Measurements from ENCODE around the gene LYG2. TPM values are rescaled to one million over a fixed set of nuclear protein-coding genes. Genes with fewer than 3 reads are reported as not detected.
"Not testable (repeated sequence)": the region's sequence is repeated elsewhere in the genome, so short reads cannot be mapped to it uniquely, and the experiment has no call there.

The LYG2 gene
- total RNA-seq, 1 donor from 2014 or later: not detected

DNA sequence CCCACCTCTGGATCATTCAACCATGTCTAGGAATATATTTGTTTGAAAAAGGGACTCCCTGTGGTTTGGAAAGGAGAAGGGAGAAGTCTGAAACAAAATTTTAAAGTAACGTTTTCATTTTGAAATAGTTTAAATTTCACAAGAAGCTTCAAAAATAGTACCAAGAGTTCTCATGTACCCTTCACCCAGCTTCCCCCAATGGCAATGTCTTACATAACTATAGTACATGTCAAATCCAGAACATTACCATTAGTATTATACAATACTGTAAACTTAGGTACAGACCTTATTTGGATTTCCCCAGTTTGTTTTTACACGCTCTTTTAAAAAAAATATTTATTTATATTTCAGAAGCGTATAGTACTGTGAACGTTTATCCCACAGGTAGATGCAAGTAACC lies 4.0 kb upstream of the LYG2 start:
- intact Hi-C loops (cut with DNase I): no loop called here

DNA sequence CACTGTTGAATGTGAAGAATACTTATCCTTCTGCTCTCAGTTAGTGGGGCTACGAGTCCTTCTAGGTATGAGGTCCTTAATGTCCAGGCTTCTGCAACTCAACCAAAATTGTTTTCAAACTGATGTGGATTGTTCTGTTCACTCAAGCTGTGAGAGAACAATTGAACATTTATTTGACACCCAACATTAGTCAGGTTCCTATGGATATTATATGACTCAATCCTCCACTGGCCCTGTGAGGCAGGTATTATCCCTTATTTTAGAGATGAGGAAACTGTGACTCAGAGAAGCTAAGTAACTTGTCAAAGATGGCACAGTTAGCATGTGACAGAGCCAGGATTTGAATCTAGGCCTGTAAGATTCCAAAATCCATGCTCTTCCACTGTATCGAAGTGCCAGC lies 1.2 kb upstream of the LYG2 start:
- intact Hi-C loops (cut with DNase I): no loop called here
- DNase-seq (ENCODE audit: low spot score in 2 of 2): no peak
- TF ChIP-seq, protein P1, sequence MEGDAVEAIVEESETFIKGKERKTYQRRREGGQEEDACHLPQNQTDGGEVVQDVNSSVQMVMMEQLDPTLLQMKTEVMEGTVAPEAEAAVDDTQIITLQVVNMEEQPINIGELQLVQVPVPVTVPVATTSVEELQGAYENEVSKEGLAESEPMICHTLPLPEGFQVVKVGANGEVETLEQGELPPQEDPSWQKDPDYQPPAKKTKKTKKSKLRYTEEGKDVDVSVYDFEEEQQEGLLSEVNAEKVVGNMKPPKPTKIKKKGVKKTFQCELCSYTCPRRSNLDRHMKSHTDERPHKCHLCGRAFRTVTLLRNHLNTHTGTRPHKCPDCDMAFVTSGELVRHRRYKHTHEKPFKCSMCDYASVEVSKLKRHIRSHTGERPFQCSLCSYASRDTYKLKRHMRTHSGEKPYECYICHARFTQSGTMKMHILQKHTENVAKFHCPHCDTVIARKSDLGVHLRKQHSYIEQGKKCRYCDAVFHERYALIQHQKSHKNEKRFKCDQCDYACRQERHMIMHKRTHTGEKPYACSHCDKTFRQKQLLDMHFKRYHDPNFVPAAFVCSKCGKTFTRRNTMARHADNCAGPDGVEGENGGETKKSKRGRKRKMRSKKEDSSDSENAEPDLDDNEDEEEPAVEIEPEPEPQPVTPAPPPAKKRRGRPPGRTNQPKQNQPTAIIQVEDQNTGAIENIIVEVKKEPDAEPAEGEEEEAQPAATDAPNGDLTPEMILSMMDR (IDR thresholded peaks at IDR 0.05): no peak

More for the DNA sequence above, 4.0 kb upstream of the LYG2 start:
- Histone ChIP-seq H3K36me3 (no peaks in the 10 kb centered on the region), H3K27ac (no peak overlapping the region), H3K9me3 (peaks cover 0 to 4% of the 10 kb centered on the region in 2 donors), H3K27me3 (no peaks in the 10 kb centered on the region), H3K4me1 (no peaks in the 10 kb centered on the region), H3K4me3 (no peak overlapping the region)
- DNase-seq (ENCODE audit: low spot score in 2 of 2): no peak
- TF ChIP-seq, protein P1 (IDR thresholded peaks at IDR 0.05): no peak

DNA sequence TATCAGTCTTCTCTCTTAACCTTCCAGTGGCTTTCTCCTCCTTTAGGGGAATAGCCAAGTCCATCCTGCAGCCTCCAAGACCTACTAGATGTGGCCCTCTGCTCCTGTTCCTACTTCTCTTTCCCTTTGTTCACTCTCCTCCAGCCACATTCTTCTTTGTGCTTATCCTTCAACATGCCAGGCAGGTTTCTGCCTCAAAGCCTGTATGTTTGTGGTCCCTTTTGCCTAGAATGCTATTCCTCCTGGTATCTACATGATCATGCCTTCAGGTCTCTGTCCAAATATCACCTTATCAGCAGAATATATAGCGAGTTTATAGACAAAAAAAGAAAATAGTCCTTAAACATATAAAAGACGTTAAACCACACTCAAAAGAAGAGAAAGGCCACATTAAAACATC lies 5.5 kb downstream of the LYG2 start:
- Histone ChIP-seq H3K4me3 (no peak overlapping the region), H3K9me3 (no peaks in the 10 kb centered on the region), H3K4me1 (no peaks in the 10 kb centered on the region), H3K36me3 (no peaks in the 10 kb centered on the region), H3K27ac (no peak overlapping the region), H3K27me3 (no peaks in the 10 kb centered on the region)
- intact Hi-C loops (cut with DNase I): no loop called here
- no peak for DNase-seq (ENCODE audit: low spot score in 2 of 2)
- TF ChIP-seq, protein P1 (IDR thresholded peaks at IDR 0.05): no peak

More for the DNA sequence above, 1.2 kb upstream of the LYG2 start:
- H3K36me3 ChIP-seq: no peaks in the 10 kb centered on the region
- no peaks in the 10 kb centered on the region for H3K27me3 ChIP-seq
- no peaks in the 10 kb centered on the region for H3K4me1 ChIP-seq
- no peak overlapping the region for H3K27ac ChIP-seq
- peaks cover 0 to 4% of the 10 kb centered on the region in 2 donors for H3K9me3 ChIP-seq
- H3K4me3 ChIP-seq: no peak overlapping the region

DNA sequence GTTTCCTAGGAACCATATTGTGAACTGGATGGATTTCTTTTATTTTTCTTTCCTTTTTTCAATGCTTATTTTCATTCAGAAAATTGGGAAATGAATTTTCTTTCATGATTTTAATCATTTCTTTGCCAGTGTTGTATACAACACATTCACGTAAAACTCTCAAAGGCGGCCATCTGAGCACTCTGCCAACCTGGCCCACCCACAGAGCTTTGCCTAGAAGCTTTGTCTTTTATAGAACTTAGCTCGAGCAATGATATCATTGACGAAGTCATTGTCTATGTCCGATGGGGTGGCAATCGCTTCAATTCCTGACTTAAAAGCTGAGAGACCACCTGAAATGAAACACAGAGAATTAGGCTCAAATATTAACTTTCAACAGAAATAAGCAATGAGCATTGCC lies 13.3 kb downstream of the LYG2 start:
- Histone ChIP-seq H3K9me3 (no peaks in the 10 kb centered on the region), H3K4me1 (no peaks in the 10 kb centered on the region), H3K27ac (no peak overlapping the region), H3K36me3 (no peaks in the 10 kb centered on the region), H3K4me3 (no peak overlapping the region), H3K27me3 (no peaks in the 10 kb centered on the region)
- no peak for DNase-seq (ENCODE audit: low spot score in 2 of 2)
- TF ChIP-seq, protein P1 (IDR thresholded peaks at IDR 0.05): no peak
- intact Hi-C loops (cut with DNase I): no loop called here

DNA sequence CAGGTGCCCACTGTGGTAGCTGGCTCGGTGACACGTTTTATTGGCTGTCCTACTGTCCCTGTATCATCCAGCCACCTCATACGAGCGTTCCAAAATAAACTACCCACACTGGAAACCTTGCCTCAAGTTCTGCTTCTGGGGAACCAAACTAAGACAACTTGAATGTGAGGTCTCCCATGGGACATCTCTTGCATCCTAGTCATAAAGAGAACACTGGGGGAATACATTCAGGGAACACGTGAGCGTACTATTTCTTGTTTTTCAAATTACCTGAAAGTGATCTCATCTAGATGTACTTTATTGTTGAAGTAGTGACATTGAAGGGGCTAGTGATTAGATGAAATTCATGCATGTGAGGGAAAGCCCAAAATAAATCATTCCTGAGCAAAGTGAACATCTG lies 15.0 kb downstream of the LYG2 start:
- TF ChIP-seq, protein P1 (IDR thresholded peaks at IDR 0.05): no peak
- H3K27me3 ChIP-seq: no peaks in the 10 kb centered on the region
- no peaks in the 10 kb centered on the region for H3K36me3 ChIP-seq
- H3K27ac ChIP-seq: no peak overlapping the region
- no peak overlapping the region for H3K4me3 ChIP-seq
- no peak for DNase-seq (ENCODE audit: low spot score in 2 of 2)
- no peaks in the 10 kb centered on the region for H3K4me1 ChIP-seq
- intact Hi-C loops (cut with DNase I): no loop called here
- no peaks in the 10 kb centered on the region for H3K9me3 ChIP-seq

DNA sequence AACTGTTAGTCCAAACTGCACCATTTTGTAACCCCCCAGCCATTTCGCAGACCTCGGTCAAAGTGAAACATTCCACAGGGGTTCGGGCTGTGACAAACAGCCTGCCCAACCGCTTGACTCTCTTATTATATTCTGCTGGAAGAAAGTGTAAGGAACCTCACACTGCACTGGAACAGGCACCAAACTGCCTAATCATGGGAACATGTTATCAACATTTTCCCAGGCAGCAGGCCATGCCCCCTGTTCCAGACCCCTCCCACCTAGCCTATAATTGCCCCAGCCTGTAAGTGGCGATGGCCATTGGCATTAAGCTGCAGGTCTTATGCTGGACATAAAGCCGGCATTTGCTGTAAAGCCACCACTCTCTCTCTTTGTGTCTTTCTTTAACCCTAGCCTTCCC lies 16.9 kb downstream of the LYG2 start:
- Histone ChIP-seq H3K9me3 (no peaks in the 10 kb centered on the region), H3K36me3 (no peaks in the 10 kb centered on the region), H3K27me3 (no peaks in the 10 kb centered on the region), H3K4me1 (no peaks in the 10 kb centered on the region), H3K4me3 (no peak overlapping the region), H3K27ac (no peak overlapping the region)
- intact Hi-C loops (cut with DNase I): no loop called here
- no peak for DNase-seq (ENCODE audit: low spot score in 2 of 2)
- TF ChIP-seq, protein P1 (IDR thresholded peaks at IDR 0.05): no peak

DNA sequence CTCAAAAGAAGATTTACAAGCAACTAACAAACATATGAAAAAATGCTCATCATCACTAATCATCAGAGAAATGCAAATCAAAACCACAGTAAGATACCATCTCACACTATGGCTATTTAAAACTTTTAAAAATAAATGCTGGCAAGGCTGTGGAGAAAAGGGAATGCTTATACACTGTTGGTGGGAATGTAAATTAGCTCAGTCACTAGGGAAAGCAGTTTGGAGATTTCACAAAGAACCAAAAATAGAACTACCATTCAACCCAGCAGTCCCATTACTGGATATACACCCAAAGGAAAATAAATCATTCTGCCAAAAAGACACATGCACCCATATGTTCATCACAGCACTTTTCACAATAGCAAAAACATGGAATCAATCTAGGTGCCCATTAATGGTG lies 22.3 kb downstream of the LYG2 start:
- H3K27me3 ChIP-seq; H3K36me3 ChIP-seq; intact Hi-C loops (cut with DNase I); DNase-seq (ENCODE audit: low spot score in 2 of 2); H3K9me3 ChIP-seq; H3K4me3 ChIP-seq; H3K27ac ChIP-seq; H3K4me1 ChIP-seq: not testable (repeated sequence)
